GM19468 (cell line): Measurements from ENCODE around the gene UTS2R.
"Not testable (repeated sequence)": the region's sequence is repeated elsewhere in the genome, so short reads cannot be mapped to it uniquely, and the experiment has no call there.

Experiments used
- ATAC-seq: cut with Tn5 transposase; IDR thresholded peaks from one replicate; pipeline ENCODE4 v1.9.1; 2021; ENCODE audit warnings: mild to moderate bottlenecking, moderate library complexity, moderate number of reproducible peaks; ENCODE audit not compliant: unreplicated experiment; ENCODE audit errors: extremely low read depth

UTS2R gene

DNA sequence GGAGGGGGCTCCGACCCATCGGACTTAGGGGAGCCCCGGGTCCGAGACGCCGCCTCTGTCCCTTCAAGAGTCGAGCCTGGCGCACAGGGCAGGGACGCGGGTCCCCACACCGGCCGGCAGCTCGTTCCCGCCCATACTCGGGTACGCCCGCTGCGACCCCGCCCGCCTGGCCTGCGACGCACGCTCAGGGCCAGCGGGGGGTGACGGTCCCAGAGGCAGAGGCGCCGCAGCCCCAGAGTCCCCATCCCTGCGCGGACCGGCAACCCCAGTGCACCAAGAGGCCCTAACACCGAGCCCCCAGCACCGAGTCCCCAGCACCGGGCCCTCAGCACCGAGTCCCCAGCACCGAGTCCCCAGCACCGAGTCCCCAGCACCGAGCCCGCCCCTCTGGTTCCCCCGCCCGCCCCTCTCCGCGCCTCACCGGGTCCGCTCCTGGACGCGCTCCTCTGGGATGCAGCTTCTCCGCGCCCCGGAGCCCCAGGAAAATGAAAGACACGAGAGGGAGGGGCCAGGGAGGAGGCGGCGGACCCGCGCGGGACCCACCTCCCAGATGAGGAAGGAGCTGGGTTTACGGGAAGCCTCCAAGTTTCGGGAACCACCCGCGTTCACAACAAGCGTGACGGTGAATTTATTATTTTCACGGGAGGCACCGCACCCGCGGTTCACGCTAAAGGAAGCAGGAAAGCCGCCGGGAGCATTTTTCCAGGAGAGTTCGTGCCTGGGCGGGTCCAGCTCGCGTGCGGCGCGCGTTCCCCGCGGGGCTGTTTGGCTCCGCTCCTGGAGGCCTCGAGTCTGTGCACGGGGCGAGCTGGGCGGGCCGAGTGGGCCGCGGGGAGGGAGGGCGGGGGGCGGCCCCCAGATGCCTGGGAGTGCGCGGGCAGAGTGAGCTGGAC lies 38.0 kb upstream of the UTS2R start, which contains the start of gene SECTM1:
TSS of gene SECTM1 (minus strand) at position 488 of the 893 bp plus-strand sequence. CDS start 6,526 bp downstream, outside the sequence.
- ATAC-seq = no peak

- ATAC-seq = no peak
Observed at GRCh38 chr17:82334204-82334621, 37.4 kb upstream of the UTS2R start.

DNA sequence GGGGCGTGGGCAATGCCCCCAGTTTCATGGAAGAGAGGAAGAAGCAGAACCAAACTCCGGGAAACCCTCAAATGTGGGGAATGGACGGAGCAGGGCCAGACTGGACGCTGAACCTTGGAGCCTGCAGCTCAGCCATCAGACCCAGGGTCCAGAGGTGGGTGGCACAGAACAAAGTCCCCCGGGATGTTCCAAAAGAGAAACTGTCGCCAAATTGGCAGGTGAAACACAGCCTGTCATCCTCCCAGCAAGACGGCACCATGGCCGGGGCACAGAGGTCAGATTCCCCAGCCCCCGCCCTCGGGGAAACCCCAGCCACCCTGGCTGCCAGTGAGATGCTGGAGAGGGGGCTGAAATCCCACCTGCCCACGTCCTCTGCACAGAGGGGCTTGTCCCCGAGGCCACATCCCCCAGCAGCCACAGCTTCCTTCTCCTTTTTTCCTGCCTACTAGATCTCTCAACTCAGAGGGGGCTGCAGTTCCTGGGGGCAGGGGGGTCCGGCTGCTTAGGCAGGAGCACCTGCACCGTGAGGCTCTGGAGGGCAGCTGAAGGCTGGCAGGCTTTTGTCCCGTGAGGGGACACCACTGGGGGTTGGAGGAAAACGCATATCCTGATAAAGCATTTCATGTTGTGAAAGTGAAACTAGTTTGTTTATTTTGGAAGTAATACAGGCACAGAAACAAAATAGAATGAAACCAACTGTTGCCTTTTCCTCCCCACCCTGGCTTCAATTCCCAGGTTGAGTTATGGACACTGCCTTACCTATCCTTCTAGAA lies 36.8 kb upstream of the UTS2R start:
- ATAC-seq = no peak

DNA sequence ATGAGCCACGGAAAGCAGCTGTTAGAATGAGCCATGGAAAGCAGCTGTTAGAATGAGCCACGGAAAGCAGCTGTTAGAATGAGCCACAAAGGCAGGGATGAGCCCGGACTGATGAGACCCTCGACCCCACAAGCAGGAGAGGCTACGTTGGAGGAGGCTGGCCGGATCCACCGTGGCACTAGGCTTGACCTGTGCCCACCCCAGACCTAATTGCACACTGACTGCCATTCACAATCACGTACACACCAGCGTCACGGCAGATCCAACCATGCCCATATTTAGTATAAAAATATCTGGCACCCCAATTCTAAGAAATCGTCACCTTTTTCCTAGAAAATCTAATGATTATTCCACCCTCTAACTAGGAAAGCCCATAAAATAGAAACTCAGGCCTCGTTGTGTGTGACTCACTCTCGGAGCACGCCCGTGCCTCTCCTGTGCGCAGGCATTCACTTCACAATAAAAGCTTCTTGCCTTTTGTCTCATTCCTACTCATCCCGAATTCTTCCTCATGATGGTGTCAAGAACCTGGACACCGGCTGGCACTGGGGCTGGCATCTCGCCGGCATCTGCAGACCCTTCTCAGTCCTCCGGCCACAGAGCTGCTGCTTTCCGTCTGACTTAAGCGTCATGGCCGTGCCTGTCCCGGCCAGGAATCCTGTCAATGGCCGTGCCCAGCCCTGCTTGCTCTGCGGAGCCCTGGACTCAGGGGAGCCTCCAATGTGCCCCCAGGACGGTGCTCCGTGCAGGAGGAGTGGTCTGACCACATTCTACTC lies 32.5 kb upstream of the UTS2R start:
- no peak for ATAC-seq

GRCh38 chr17:82339634-82340580 lies 31.7 kb upstream of the UTS2R start:
- no peak for ATAC-seq

DNA sequence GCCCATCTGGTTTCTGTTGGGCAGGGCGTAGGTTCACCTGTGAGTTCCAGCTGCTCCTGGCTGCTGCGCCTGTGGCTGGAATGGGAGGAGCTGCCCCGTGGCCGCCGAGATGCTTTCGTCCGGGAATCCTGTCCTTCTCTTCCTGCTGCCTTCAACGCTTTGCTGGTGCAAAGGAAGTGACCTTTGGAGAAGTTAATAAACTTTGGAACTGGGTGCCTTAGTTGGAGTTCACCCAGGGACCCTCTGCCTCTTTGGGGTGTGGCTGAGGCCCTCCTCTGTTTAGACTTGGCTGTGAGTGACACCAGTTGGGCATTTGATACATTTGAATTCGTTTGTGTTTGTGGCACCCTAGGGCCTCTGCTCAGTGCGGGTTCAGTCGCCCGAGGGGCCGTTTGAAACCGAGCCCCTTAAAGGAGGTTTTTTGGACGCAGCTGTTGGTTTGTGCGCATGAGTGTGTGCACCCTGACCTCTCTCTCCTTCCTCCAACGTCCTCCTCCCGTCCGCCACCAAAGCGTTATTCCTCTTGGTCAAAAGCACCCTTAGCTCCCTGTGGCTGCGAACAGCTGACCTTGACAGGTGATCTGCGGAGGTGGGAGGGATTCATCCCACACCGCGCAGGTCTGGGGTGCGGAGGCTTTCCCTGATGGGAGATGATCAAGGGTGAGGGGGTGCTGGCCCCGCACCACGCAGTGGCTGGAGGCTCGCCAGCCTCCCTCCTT lies 29.0 kb upstream of the UTS2R start:
- ATAC-seq = no peak

DNA sequence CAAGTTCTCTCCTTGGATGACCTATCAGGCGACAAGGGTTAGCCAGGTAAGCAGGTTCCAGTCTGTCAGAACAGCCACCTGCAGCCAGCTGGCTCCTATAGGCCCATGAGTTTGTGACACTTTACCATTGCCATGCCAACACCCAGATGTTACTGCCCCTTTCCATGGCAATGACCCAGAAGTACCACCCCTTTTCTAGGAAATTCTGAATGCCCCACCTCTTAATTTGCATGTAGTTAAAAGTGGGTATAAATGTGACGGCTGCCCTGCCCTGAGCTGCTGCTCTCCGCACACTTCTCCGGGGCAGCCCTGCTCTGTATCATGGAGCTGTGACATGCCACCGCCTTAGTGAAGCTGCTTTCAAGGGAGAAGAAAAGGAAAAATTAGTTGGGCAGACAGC lies 28.0 kb upstream of the UTS2R start:
- no peak for ATAC-seq

DNA sequence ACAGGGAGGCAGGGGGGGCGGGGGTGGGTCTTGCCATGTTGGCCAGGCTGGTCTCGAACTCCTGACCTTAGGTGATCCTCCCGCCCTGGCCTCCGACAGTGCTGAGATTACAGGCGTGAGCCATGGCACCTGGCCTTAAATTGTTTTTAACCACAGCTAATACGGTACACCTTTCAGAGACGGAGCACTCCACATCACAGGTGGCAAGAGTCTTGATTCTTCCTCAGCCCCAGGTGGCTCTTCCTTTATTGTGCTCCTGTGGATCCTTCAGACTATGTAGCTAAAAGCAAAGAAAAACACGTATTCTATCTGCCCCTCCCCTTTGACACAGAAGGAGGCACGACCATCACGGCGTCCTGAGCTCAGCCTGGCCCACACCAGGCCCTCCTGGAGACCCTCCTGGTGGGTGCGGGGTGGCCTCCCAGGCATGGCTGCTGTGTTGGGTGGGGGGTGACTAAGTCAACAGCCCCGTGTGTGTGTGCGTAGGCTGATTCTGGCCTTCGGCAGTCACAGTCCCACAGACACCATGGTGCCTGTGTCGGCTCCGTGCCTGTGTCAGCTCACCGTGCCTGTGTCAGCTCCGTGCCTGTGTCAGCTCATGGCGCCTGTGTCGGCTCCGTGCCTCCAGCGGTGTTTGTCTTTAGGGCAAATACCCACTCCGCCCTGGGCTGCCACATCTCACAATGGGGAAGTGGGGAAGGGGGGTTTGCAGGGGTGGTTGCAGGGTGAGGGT lies 27.2 kb upstream of the UTS2R start:
- ATAC-seq = no peak

DNA sequence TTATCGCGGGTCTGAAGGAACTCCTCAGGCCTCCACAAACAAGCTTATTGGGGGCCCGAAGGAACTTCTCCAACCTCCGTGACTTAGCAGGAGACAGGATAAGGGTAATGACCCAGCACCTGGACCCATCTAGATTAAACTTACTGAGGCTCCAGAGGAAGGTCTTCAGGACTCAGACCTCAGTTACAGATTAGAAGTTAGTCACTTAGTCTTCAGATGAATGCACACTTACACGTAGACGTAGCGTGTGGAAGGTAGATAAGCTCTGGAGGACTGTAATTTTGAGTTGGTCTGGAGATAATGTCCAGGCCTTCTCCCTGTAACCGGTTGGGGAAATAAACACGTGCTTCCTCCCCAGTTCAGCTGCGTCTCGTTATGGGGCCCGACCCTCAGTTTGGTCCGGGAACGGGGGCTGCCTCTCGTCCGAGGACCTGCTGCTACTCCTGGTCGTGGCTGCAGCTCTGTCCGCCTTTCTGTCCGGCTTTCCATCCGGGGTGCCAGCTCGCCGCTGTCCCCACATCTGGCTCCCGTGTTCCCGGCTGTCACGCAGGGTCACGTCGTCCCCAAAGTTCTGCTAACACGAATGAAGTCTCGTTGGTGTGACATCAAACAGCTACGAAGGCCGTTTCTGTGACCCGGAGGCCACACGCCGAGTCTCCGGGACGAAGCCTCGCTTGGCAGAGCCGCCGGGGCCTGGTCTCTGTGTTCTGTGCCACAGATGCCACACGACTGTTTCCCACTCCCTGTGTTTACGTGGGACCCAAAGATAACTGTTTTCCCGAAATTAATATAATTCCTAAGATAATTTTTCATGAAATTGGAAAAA lies 26.2 kb upstream of the UTS2R start:
- ATAC-seq = no peak

DNA sequence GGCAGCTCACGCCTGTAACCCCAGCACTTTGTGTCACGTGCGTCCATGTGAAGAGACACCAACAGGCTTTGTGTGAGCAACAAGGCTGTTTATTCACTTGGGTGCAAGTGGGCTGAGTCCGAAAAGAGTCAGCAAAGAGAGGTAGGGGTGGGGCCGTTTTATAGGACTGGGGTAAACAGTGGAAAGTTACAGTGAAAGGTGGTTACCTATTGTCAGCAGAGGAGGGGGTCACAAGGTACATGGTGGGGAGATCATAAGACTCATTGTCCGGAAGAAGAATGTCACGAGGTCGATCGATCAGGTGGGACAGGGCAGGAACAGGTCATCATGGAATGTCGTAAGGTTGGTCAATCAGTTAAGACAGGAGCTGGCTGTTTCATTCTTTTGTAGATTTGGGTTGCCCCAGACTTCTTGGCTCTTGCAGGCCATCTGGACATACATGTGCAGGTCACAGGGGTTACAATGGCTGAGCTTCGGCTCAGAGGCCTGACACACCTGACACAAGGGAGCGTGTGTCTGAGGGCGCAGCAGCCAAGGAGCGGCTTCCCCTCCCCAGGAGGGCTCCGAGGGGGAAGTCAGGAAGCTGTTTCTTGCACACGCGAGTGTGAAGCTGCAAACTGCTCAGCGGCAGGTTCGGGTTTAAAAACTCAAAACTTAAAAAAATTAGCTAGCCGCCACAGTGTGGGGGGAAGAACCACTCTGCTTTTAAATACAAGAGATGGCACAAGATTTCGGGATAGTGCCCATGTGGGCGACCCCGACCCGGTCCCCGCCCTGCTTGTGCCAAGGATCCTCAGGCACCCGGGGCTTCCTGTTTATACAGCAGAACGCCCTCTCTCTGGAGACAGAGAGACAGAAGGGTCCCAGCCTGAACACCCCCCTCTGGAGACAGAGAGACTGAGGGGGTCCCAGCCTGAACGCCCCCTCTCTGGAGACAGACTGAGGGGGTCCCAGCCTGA lies 24.9 kb upstream of the UTS2R start:
- no peak for ATAC-seq

DNA sequence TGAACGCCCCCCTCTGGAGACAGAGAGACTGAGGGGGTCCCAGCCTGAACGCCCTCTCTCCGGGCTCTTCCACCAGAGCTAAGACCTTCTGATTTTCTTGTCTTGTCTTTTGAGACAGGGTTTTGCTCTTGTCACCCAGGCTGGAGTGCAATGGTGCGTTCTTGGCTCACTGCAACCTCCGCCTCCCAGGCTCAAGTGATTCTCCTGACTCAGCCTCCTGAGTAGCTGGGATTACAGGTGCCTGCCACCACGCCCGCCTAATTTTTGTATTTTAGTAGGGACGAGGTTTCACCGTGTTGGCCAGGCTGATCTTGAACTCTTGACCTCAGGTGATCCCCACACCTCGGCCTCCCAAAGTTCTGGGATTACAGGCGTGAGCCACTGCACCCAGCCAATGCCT lies 23.6 kb upstream of the UTS2R start:
- not testable (repeated sequence) for ATAC-seq

DNA sequence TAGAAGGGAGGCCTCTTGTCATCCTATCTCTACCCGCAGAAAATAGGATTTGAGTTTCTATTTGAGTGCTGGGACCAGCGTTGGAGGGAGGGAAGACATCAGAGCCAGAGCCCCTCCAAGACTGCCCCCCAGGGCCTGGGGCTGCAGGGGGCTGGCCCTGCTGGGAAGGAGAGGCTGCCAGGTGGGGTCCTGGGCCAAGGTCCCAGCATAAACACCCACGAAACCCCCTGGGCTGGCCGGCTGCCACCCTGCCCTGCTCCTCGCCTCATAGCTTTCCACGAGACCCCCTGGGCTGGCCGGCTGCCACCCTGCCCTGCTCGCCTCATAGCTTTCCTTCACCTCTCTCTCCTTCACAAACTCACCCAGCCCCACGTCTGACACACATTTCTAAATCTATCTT lies 23.1 kb upstream of the UTS2R start:
- no peak for ATAC-seq

DNA sequence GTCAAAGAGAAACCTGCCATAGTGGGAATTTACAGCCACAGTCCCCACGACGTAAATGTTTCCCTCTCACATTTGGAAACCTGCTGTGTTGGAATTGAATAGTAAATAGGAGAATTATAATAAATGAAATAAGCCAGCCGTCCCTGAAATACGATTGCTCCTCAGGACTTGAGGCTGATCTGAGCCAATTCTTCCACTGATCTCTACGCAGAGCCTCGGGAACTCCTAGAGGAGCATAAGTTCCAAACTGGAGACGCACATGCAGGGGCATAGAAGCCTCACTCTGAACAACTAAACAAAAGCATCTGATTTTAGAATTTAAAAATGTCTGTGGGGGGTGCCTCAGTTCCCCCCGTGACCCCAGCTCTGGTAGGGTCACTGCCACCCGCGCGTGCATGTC lies 22.7 kb upstream of the UTS2R start:
- no peak for ATAC-seq

DNA sequence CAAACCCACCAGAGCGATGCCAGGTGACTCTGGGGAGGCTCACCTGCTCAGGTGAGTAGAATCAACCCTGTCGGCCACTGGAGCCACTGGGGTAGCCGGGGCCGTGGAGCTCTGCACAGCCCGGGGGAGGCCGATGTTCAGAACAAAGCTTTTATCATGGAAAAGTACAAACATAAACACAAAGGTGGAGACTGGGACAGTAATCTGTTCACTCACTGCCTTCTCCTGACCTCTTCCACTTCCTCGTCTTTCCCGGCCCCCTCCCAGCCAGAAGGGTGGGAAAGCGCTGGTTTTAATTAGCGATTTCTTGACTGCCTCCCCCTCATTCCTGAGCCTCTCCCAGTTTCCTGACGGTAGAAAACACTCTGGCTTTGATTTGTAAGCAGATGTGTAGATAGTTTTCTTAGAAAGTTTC lies 22.3 kb upstream of the UTS2R start:
- ATAC-seq = no peak

DNA sequence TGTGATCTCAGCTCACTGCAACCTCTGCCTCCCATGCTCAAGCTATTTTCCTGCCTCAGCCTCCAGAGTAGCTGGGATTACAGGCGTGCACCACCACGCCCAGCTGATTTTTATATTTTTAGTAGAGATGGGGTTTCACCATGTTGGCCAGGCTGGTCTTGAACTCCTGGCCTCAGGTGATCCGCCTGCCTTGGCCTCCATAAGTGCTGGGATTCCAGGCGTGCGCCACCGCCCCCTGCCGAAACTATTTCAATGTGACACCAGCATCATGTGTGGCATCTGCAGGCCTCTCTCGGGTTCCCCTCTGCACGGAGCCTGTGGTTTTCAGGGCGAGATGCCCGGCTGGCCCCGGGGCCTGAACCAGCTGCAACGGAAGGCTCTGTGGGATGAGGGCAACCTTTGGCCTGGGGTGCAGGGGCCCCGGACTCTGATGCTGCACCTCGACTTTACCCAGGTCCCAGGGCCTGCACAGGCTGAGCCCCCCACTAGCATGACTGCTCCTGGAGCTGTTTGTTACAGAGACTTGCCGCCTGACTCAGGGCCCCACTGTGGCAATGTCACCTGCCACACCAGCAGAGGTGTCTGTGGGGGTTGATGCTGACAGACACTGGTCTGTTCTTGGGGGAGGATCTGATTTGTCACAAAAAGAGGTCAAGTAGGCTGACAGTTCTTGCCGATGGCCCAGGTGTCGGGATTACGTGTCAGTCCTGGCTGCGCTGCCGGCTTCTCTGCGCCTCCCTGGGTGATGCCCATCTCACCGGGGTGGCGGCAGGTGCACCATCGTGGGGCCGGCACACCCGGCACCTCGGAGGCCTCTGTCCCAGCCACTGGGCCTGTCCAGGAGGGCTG lies 21.2 kb upstream of the UTS2R start:
- no peak for ATAC-seq
